ENCODE measurements around the gene CA10. TPM values are rescaled to one million over a fixed set of nuclear protein-coding genes. Genes with fewer than 3 reads are reported as not detected.
A peak's percentile ranks its signal among the peaks of the same experiment; 100 is the strongest.

Gene CA10
- total RNA-seq, 4 donors from 2014 or later = 0.96 to 4.1 (median 1.1) TPM; not detected in 1

- no peak for TF ChIP-seq EP300 (IDR thresholded peaks at IDR 0.05; ENCODE audit: low read depth)
- TF ChIP-seq, protein P1, sequence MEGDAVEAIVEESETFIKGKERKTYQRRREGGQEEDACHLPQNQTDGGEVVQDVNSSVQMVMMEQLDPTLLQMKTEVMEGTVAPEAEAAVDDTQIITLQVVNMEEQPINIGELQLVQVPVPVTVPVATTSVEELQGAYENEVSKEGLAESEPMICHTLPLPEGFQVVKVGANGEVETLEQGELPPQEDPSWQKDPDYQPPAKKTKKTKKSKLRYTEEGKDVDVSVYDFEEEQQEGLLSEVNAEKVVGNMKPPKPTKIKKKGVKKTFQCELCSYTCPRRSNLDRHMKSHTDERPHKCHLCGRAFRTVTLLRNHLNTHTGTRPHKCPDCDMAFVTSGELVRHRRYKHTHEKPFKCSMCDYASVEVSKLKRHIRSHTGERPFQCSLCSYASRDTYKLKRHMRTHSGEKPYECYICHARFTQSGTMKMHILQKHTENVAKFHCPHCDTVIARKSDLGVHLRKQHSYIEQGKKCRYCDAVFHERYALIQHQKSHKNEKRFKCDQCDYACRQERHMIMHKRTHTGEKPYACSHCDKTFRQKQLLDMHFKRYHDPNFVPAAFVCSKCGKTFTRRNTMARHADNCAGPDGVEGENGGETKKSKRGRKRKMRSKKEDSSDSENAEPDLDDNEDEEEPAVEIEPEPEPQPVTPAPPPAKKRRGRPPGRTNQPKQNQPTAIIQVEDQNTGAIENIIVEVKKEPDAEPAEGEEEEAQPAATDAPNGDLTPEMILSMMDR (IDR thresholded peaks at IDR 0.05) = no peak
- Histone ChIP-seq H3K9me3 (no peaks in the 10 kb centered on the region), H3K4me3 (no peak overlapping the region), H3K36me3 (no peaks in the 10 kb centered on the region), H3K27ac (no peak overlapping the region), H3K27me3 (no peaks in the 10 kb centered on the region), H3K4me1 (peaks cover 0 to 14% (median 2%) of the 10 kb centered on the region in 4 donors)
- DNase-seq = no peak
- in situ Hi-C loops (cut with MboI; ENCODE audit: low pct_ligation_motif_present in 1 of 4, low pct_unique_long_range_greater_than_20kb in 1 of 4, low sequenced_read_pairs in 3 of 4) = no loop called here
- intact Hi-C loops (cut with DNase I; ENCODE audit: low total_unique reads) = no loop called here
- 79 to 92% methylated on average over 4 to 5 of the region's 5 CpGs for WGBS, 2 donors (ENCODE audit: low coverage in 1 of 2)
Measured at GRCh38 chr17:51796026-51796425, 362.5 kb downstream of the CA10 start.

DNA sequence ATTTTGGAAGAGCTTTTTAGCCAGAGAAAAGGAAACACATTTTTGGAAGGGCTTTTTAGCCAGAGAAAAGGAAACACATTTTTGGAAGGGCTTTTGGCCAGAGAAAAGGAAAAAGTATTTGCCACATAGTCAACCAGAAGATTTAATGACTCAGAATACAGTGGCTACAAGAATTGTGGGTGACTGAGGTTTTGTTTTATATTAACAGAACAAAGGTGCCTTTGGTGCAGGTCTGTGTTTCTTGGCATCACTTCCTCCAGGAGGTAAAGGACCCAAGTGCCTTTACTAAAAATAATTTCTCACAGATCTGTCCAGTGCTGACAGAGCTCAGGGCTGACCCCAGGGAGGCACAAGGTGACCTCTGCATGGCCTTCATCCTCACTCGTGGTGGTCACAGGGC, 363.1 kb downstream of the CA10 start:
- H3K9me3 ChIP-seq = no peaks in the 10 kb centered on the region
- no peaks in the 10 kb centered on the region for H3K27me3 ChIP-seq
- H3K4me1 ChIP-seq = peaks cover 0 to 14% (median 2%) of the 10 kb centered on the region in 4 donors
- TF ChIP-seq POLR2AphosphoS5 (IDR thresholded peaks at IDR 0.05) (no peak), POLR2A (IDR thresholded peaks at IDR 0.05) (no peak), EP300 (IDR thresholded peaks at IDR 0.05; ENCODE audit: low read depth) (no peak)
- TF ChIP-seq, protein P1 (IDR thresholded peaks at IDR 0.05) = no peak
- in situ Hi-C loops (cut with MboI; ENCODE audit: low pct_ligation_motif_present in 1 of 4, low pct_unique_long_range_greater_than_20kb in 1 of 4, low sequenced_read_pairs in 3 of 4) (no loop called here), intact Hi-C loops (cut with DNase I; ENCODE audit: low total_unique reads) (no loop called here)
- H3K27ac ChIP-seq = no peak overlapping the region
- no peaks in the 10 kb centered on the region for H3K36me3 ChIP-seq
- DNase-seq = no peak
- WGBS, 2 donors (ENCODE audit: low coverage in 1 of 2) = 29% methylated on average over 1 of the region's 1 CpG; no CpG with 5 or more reads in 1 of the 2 donors
- H3K4me3 ChIP-seq = no peak overlapping the region

GRCh38 chr17:51794466-51794865, 364.0 kb downstream of the CA10 start:
- Histone ChIP-seq H3K4me3 (no peak overlapping the region), H3K27ac (peak overlapping the region in 1 of 4 donors; percentile 5), H3K4me1 (peaks cover 0 to 14% (median 2%) of the 10 kb centered on the region in 4 donors), H3K36me3 (no peaks in the 10 kb centered on the region), H3K9me3 (no peaks in the 10 kb centered on the region), H3K27me3 (no peaks in the 10 kb centered on the region)
- DNase-seq = no peak
- TF ChIP-seq POLR2AphosphoS5 (IDR thresholded peaks at IDR 0.05) = no peak
- TF ChIP-seq, protein P1 (IDR thresholded peaks at IDR 0.05) = no peak
- no peak for TF ChIP-seq POLR2A (IDR thresholded peaks at IDR 0.05)
- TF ChIP-seq EP300 (IDR thresholded peaks at IDR 0.05; ENCODE audit: low read depth) = no peak
- intact Hi-C loops (cut with DNase I; ENCODE audit: low total_unique reads) = no loop called here
- in situ Hi-C loops (cut with MboI; ENCODE audit: low pct_ligation_motif_present in 1 of 4, low pct_unique_long_range_greater_than_20kb in 1 of 4, low sequenced_read_pairs in 3 of 4) = no loop called here

DNA sequence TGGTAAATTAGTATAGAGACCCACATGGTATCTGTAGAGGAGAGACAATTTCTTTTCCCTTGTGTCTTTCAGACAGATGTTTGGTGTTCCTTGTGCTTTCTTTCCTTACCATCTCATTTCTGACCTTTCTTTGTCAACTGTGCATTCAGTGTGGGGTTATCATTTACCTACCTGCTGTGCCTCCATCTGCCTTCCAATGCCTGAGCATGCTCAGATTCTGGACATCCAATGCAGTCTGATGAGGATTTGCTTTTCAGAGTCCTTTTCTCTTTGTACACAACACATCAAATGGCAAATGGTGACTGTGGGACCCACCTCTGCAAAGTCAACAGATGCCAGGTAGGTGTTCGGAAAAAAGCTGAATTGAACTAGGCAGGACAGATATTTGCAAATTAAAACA, 364.8 kb downstream of the CA10 start:
- Histone ChIP-seq H3K27me3 (no peaks in the 10 kb centered on the region), H3K4me1 (peaks cover 0 to 14% (median 2%) of the 10 kb centered on the region in 4 donors), H3K4me3 (no peak overlapping the region), H3K9me3 (no peaks in the 10 kb centered on the region), H3K36me3 (no peaks in the 10 kb centered on the region), H3K27ac (peak overlapping the region in 1 of 4 donors; percentile 5)
- TF ChIP-seq, protein P1 (IDR thresholded peaks at IDR 0.05) = no peak
- TF ChIP-seq POLR2AphosphoS5 (IDR thresholded peaks at IDR 0.05) (no peak), EP300 (IDR thresholded peaks at IDR 0.05; ENCODE audit: low read depth) (no peak), POLR2A (IDR thresholded peaks at IDR 0.05) (no peak)
- WGBS, 2 donors (ENCODE audit: low coverage in 1 of 2) = 57 to 82% methylated on average over 1 of the region's 1 CpG
- no peak for DNase-seq
- in situ Hi-C loops (cut with MboI; ENCODE audit: low pct_ligation_motif_present in 1 of 4, low pct_unique_long_range_greater_than_20kb in 1 of 4, low sequenced_read_pairs in 3 of 4) (no loop called here), intact Hi-C loops (cut with DNase I; ENCODE audit: low total_unique reads) (no loop called here)

Data from transverse colon (tissue), 4 donors.